GM21717 (cell line): ENCODE data around the gene SALL4.
"Not testable (repeated sequence)": the region's sequence is repeated elsewhere in the genome, so short reads cannot be mapped to it uniquely, and the experiment has no call there.

Source experiments
- ATAC-seq: cut with Tn5 transposase; IDR thresholded peaks from one replicate; pipeline ENCODE4 v1.9.1; 2021; ENCODE audit warnings: mild to moderate bottlenecking, moderate library complexity; ENCODE audit not compliant: unreplicated experiment

Gene SALL4

DNA sequence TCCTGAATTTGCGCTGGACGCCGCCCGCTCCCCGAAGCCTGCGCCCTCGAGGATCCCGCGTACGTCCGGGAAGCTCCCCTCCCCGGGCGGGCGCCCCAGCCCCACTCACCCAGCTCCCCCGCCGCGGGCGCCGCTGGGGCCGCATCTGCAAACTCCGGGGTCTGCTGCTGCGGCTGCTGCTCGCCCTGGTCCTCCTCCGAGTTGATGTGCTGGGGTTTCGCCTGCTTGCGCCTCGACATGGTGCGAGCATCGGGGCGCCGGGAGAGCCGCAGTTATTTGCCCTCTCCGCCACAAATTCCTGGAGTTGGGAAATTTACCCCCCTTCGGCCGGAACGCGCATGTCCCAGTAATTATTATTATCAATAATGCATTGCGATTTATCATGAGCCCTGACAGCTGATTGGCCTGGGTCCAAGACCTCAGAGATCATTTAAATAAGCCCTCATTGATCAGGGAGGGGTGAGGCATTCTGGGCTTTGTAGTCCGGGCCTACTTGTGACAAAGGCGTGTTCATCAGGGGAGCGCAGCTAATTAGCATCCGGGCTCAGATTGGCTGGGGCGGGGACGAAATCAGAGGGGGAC is at the start of gene SALL4:
Gene SALL4, minus strand, starts transcription at position 352 of the 582 bp plus-strand sequence. Its CDS starts 113 bp downstream, at position 239.
- ATAC-seq = no peak

GRCh38 chr20:51848346-51848745 is 46.0 kb upstream of the SALL4 start:
- no peak for ATAC-seq

DNA sequence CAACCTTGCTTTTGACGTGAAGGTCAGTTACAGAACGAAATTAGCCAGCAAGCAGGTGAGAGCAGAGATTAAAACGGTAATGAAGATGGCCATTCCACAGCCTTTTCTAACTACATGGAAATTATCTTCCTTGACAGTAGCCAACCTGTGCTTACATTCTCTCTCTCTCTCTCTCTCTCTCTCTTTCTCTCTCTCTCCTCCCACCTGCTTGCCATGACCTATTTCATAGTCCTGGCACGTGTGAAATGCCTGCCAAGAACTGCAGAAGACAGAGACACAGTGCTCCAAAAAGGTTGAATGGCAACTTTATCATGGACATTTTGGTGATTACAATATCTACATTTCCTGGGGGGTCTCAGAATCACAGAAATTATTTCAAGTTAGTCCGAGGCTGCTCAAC is 38.5 kb upstream of the SALL4 start:
- no peak for ATAC-seq

- ATAC-seq = no peak
These were observed 35.6 kb upstream of the SALL4 start for GRCh38 chr20:51837876-51838420.

GRCh38 chr20:51837436-51837835 is 35.1 kb upstream of the SALL4 start:
- ATAC-seq = no peak

GRCh38 chr20:51833326-51833725 is 31.0 kb upstream of the SALL4 start:
- no peak for ATAC-seq

- no peak for ATAC-seq
These were observed 30.0 kb upstream of the SALL4 start for GRCh38 chr20:51832276-51832675.

GRCh38 chr20:51831866-51832265 is 29.5 kb upstream of the SALL4 start:
- ATAC-seq = no peak

- ATAC-seq = no peak
These were observed 28.2 kb upstream of the SALL4 start for GRCh38 chr20:51830538-51830937.

GRCh38 chr20:51828762-51829161 is 26.4 kb upstream of the SALL4 start:
- ATAC-seq = no peak

DNA sequence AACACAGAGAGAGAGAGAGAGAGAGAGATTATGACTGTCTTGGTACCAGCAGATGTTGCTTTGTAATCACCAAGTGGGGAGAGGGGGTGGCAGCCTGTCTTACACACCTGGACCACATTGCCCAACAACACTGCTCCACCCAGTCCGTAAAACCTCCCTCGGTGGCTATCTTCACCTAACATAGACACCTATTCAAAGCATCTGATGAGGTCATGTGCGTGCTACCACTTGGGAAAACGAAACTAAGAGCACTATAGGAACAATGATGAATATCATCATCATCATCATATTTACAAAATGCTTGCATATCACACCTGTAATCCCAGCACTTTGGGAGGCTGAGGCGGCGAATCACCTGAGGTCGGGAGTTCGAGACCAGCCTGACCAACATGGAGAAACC is 24.1 kb upstream of the SALL4 start:
- ATAC-seq = no peak

- no peak for ATAC-seq
These were observed 16.2 kb upstream of the SALL4 start for GRCh38 chr20:51818479-51819008.

DNA sequence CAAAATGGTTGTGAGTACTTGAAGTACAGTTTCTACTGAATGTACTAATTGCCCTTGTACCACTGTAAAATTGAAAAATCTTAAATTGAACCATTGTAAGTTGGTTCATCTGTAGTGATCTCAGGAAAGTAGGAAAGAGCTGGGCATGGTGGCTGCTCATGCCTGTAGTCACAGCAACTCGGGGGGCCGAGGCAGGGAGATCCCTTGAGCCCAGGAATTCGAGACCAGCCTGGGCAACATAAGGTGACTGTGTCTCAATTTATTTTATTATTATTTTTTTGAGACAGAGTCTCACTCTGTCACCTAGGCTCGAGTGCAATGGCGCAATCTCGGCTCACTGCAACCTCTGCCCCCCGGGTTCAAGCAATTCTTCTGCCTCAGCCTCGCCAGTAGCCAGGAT is 14.5 kb upstream of the SALL4 start:
- ATAC-seq = not testable (repeated sequence)

DNA sequence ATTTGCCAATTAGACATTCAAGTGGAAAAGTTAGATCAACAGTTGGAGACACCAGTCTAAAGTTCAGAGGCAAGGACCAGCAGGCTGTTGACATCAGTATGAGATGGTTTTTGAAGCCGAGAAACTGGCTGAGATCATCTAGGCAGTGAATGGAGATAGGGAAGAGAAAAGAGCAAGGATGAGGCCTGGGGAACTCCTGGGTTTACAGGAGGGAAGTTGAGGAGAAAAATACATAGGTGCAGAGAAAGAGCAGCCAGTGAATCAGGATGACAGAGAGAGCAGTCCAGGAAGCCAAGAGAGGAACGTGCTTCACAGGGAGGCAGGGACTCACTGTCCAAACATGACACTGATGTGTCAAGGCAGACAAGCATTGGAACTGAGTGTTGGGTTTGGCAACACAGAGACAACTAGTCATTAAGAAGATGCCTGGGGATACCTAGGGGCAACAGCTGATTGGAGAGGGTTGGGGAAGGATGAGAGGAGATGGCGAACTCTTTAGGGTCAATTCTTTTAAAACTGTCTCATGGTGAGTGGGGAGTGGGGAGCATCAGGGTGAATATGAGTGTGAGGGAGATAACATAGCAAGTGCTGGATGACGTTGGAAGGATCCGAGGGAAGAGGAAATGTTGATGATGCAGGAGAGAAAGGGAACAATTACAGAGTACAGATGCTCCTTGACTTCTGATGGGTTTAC is 13.2 kb upstream of the SALL4 start:
- ATAC-seq = no peak

DNA sequence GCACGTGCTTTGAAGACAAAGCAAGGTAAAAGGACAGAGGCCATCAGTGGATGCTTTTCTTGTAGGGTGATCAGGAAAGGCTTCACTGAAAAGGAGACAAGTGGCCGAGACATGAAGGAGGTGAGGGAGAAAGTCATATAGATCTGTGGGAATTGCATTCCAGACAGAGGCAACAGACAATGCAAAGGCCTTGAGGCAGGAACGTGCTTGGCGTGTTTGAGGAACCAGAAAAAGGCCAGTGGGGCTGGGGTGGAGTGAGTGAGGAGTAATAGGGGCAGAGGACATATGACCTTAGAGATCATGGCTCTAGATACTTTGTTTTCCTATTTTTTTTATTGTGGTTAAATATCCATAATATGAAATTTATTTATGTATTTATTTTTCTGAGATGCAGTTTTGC is 10.5 kb upstream of the SALL4 start:
- ATAC-seq = no peak

DNA sequence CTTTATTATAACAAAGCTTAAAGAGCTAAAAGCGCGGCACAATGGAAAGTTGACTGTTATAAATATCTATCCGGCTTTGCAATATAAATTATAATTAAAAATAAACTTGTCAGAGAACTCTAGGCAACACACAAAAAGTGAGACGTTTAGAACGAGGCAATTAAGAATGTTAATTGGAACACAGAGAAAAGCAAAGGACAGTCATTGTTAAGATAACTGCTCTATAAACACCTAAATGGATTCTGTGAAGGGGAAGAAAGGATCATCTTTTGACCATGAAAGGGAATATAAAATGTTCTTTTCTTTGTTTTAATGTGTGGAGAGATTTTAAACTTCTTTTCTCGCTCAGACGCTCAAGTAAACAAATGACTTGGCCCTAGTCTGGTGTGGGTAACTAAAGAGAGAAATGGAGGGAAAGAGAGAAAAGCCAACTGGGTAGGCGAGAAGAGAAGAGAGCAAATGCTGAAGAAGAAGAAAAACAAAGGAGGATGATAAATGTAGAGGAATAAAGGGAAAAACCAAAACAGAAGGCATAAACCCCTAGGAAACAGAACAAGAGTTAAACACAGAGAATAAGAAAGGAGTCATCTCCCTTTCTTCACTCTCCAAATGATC is 9.3 kb upstream of the SALL4 start:
- no peak for ATAC-seq

DNA sequence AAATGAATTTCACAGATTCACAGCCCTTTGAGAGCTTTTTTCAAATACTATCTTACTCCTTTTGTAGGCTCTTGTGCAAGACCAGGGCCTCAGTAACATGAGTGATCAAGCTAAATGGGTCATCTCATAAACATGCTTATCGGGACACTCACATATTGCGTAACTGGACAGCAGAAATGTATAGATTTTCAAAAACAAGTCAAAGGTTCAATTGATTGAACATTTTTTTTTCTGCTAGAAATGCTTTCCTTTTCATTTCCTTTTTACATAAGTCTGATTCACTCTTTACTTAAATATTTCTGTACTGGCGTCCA is 8.7 kb upstream of the SALL4 start:
- ATAC-seq = no peak

DNA sequence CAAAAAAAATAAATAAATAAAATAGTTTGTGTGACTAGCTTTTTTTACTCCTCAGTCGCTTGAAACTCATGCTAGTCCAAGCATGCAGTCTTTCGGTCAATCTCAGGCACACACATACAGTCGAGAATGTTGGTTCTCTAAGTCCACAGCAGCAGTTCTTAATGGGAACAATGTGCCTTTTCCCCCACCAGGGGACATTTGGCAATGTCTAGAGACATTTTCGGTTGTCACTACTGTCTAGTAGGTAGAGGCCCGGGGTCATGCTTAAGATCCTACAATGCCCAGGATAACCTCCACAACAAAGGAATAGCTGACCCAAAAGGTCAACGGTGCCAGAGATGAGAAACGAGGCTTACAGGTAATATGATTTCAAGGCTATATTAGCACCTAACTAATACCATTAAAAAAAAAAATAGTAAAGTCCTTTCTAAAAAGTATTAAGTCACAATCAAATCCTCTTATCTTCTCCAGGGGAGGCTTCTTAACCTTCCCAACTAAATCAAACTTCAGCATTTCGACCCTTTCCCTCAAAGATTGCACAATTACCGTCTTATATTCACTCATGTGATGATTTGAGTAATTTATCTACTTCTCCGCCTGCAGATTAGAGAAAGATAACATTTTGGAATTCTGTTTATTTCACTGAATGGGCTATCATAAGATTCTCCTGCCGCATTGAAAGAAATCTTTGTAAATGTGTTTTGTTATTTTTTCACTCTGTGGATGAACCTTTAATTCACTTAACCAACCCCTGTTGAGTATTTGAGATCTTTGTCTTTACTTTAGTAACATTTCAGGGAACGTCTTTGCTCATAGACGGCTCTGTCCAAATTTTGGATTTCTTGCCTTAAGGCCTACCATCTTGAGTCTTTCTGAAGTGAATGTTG is 8.1 kb upstream of the SALL4 start:
- no peak for ATAC-seq

DNA sequence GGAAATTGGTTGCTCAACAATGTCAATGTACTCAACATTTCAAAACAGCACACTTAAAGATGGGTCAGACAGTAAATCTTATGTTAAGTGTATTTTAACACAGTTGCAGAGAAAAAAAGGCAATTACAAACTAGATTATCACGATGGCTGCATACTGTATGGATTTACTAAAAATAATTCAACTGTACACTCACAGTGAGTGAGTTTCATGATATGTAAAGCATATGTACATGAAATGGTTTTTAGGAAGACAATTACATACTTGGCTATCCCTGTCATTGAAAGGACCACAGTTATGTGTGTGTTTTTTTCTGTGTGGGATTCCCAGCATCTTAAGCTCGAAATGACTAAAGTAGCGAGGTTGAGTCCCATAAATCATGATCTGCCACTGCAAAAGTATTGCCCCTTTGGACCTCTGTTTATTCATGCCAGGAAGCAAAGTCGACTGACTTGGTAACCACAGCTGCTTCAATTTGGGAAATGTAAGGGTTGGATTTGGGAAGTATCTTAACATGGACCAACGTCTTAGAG is 5.5 kb upstream of the SALL4 start:
- ATAC-seq = no peak

DNA sequence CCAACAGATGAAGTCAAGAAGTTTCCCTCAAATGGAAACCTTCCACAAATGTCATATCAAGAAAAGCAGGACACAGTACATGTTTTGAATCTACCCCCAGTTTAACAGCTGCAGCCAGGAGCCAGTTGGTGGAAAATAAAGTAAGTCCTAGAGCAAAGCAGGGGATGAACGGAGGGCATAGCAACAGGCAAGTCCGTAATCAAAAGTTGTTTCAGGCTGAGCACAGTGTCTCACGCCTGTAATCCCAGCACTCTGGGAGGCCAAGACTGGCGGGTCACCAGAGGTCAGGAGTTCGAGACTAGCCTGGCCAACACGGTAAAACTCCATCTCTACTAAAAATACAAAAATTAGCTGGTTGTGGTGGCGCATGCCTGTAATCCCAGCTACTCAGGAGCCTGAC is 2.4 kb upstream of the SALL4 start:
- no peak for ATAC-seq
